Lower lobe of right lung (tissue), 2 donors: ENCODE data around the gene SLCO1C1. TPM values are rescaled to one million over a fixed set of nuclear protein-coding genes. Genes with fewer than 3 reads are reported as not detected.

Source experiments
- ATAC-seq, 2 donors: fragments of 200-7000 bp; cut with Tn5 transposase; one replicate each; pipeline ENCODE4 v1.9.1; 2020 to 2022; ENCODE audit warnings: mild to moderate bottlenecking in 2 of 2, moderate library complexity in 2 of 2
- DNase-seq: peaks from one replicate; pipeline ENCODE4 v3.0.0-alpha.2; 2020
- H3K27ac ChIP-seq: fragments of 200-600 bp; one replicate; pipeline ENCODE4 v1.8.0; 2022
- H3K27me3 ChIP-seq: fragments of 200-600 bp; one replicate; pipeline ENCODE4 v1.8.0; 2022; ENCODE audit warnings: low read depth
- H3K36me3 ChIP-seq: fragments of 200-600 bp; one replicate; pipeline ENCODE4 v1.8.0; 2022; ENCODE audit warnings: mild to moderate bottlenecking
- H3K4me1 ChIP-seq: fragments of 200-600 bp; one replicate; pipeline ENCODE4 v1.8.0; 2022
- H3K4me3 ChIP-seq: fragments of 200-600 bp; one replicate; pipeline ENCODE4 v1.8.0; 2022; ENCODE audit warnings: mild to moderate bottlenecking
- H3K9me3 ChIP-seq: fragments of 200-600 bp; one replicate; pipeline ENCODE4 v1.8.0; 2022
- intact Hi-C: fragments of 100-400 bp; cut with DNase I; formaldehyde crosslinking; loops from one replicate; pipeline ENCODE4 v1.11.0; 2022
- long read RNA-seq: library from polyadenylated mRNA; unstranded; transcript quantifications from one replicate; pipeline ENCODE4 v2.0.0, GENCODE V29; 2021
- total RNA-seq: library from RNA; stranded (reverse); fragmentation: NEBNext Ultra II Directional; extraction: Animal tissue kit (Norgen Biotek cat#: 25700); gene quantifications from one replicate; pipeline ENCODE4 v1.2.1, GENCODE V29; 2021
- TF ChIP-seq, protein P1 (sequence below): fragments of 200-600 bp; IDR thresholded peaks from one replicate; pipeline ENCODE4 v1.8.0; 2022; ENCODE audit warnings: antibody characterized with exemption, mild to moderate bottlenecking
- donor health status: DM: no; HTN: yes; CAD: no; lungs with severe emphysema.

Gene SLCO1C1, protein sequence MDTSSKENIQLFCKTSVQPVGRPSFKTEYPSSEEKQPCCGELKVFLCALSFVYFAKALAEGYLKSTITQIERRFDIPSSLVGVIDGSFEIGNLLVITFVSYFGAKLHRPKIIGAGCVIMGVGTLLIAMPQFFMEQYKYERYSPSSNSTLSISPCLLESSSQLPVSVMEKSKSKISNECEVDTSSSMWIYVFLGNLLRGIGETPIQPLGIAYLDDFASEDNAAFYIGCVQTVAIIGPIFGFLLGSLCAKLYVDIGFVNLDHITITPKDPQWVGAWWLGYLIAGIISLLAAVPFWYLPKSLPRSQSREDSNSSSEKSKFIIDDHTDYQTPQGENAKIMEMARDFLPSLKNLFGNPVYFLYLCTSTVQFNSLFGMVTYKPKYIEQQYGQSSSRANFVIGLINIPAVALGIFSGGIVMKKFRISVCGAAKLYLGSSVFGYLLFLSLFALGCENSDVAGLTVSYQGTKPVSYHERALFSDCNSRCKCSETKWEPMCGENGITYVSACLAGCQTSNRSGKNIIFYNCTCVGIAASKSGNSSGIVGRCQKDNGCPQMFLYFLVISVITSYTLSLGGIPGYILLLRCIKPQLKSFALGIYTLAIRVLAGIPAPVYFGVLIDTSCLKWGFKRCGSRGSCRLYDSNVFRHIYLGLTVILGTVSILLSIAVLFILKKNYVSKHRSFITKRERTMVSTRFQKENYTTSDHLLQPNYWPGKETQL
- total RNA-seq, result 0.92 TPM
- long read RNA-seq, partial matches to known transcripts, result 1 of 1 reads
- long read RNA-seq, other reads (novel, unspliced or antisense), result 0 of 1 reads

DNA sequence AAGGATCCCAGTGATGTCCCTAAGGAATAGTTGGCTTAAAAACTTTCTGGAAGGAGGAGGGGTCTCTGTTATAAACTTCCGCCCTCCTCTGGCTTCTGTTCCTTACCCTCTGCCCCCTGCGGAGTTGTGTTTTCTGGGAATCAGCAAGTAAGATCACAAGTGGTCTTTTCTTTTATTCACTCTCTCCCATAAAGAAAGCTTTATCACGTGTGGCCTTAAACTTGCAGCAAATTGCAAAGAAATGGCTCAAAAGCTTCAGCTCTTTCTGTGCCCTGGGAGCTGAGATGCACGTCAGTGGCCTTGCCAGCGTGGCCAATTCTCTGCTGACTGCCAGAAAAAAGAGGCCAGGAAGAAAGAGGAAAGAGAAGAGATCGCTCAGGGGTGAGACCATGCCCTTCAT is at the start of gene SLCO1C1:
SLCO1C1 (plus strand) TSS at position 101 of the 400 bp plus-strand sequence. CDS start 4,245 bp downstream, outside the sequence.
- no peak within 1 kb of the TSS for H3K27ac ChIP-seq
- intact Hi-C loops, result no loop called here
- DNase-seq, result no peak

DNA sequence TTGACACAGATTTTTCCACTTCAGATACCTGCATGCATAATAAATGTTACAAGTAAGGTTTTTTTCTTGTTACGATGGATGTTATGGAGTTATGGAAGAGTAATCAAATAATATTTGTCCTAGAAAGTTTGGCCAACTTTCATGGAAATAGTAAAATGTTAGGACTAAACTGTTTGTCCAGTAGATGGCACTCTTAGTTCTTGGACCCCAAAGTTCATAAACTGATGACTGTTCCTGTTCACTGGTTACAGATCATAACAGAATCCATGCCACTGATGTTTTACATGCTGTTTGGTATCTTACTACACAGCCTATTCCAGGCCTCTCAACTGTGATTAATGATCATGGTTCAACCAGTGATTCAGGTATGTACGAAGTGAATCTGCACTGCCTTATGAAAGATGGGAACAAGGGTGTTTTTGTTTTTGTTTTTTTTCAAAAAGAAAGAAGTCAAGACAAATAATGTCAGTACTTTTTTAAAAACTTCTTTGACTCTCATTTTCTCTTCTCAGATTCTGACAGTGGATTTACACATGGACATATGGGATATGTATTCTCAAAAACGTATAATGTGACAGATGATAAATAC is 48.8 kb upstream of the SLCO1C1 start:
- no peak for DNase-seq
- no peaks in the 10 kb centered on the region for H3K4me1 ChIP-seq
- H3K36me3 ChIP-seq, result no peaks in the 10 kb centered on the region
- TF ChIP-seq, protein P1, sequence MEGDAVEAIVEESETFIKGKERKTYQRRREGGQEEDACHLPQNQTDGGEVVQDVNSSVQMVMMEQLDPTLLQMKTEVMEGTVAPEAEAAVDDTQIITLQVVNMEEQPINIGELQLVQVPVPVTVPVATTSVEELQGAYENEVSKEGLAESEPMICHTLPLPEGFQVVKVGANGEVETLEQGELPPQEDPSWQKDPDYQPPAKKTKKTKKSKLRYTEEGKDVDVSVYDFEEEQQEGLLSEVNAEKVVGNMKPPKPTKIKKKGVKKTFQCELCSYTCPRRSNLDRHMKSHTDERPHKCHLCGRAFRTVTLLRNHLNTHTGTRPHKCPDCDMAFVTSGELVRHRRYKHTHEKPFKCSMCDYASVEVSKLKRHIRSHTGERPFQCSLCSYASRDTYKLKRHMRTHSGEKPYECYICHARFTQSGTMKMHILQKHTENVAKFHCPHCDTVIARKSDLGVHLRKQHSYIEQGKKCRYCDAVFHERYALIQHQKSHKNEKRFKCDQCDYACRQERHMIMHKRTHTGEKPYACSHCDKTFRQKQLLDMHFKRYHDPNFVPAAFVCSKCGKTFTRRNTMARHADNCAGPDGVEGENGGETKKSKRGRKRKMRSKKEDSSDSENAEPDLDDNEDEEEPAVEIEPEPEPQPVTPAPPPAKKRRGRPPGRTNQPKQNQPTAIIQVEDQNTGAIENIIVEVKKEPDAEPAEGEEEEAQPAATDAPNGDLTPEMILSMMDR, result peak; percentile 57
- no peak overlapping the region for H3K27ac ChIP-seq
- peak in 1 of 2 donors; percentile 48 for ATAC-seq
- no peaks in the 10 kb centered on the region for H3K27me3 ChIP-seq
- H3K9me3 ChIP-seq, result no peaks in the 10 kb centered on the region
- no peak overlapping the region for H3K4me3 ChIP-seq
- intact Hi-C loops, result no loop called here

More for the DNA sequence above, at the start of gene SLCO1C1:
- ATAC-seq, result no peak
- TF ChIP-seq, protein P1, result no peak
- H3K27me3 ChIP-seq, result no peaks in the 10 kb centered on the region
- no peak within 1 kb of the TSS for H3K4me3 ChIP-seq
- H3K4me1 ChIP-seq, result no peaks in the 10 kb centered on the region
- H3K9me3 ChIP-seq, result no peaks in the 10 kb centered on the region
- H3K36me3 ChIP-seq, result no peaks in the 10 kb centered on the region

DNA sequence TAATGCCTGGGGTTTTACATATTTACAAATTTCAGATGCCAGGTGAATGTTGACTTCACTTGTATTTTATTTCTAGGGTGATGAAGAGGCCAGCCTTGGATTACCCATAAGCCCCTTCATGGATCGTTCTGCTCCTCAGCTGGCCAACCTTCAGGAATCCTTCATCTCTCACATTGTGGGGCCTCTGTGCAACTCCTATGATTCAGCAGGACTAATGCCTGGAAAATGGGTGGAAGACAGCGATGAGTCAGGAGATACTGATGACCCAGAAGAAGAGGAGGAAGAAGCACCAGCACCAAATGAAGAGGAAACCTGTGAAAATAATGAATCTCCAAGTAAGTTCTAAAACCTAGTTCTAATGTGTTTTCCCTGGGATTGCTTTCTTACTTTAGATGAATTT is 41.3 kb upstream of the SLCO1C1 start:
- no peaks in the 10 kb centered on the region for H3K36me3 ChIP-seq
- no peaks in the 10 kb centered on the region for H3K9me3 ChIP-seq
- intact Hi-C loops, result no loop called here
- no peak overlapping the region for H3K4me3 ChIP-seq
- ATAC-seq, result no peak
- DNase-seq, result no peak
- TF ChIP-seq, protein P1, result no peak
- no peaks in the 10 kb centered on the region for H3K27me3 ChIP-seq
- H3K4me1 ChIP-seq, result no peaks in the 10 kb centered on the region
- H3K27ac ChIP-seq, result no peak overlapping the region

DNA sequence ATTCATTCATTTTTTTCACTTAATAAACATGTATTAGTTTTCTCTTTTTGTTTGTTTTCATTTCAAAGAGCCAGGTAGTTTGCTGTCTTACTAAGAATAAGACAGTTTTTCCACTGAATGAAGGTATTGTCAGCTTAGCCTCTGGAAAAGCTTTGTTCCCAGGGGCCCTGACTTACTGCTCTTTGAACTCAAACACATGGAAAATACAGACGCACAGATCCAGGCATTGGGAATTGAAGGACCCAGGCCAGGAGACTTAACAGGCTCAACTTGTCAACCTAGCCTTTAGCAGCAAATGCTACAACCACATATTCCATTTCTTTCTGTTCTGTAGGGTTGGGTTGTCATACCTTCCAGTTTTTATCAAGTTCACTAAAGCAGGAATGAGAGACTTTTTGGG is 38.5 kb upstream of the SLCO1C1 start:
- Histone ChIP-seq H3K4me1 (no peaks in the 10 kb centered on the region), H3K27ac (no peak overlapping the region), H3K4me3 (no peak overlapping the region), H3K36me3 (no peaks in the 10 kb centered on the region), H3K9me3 (no peaks in the 10 kb centered on the region), H3K27me3 (no peaks in the 10 kb centered on the region)
- DNase-seq (no peak), ATAC-seq (no peak)
- TF ChIP-seq, protein P1, result no peak
- intact Hi-C loops, result no loop called here

DNA sequence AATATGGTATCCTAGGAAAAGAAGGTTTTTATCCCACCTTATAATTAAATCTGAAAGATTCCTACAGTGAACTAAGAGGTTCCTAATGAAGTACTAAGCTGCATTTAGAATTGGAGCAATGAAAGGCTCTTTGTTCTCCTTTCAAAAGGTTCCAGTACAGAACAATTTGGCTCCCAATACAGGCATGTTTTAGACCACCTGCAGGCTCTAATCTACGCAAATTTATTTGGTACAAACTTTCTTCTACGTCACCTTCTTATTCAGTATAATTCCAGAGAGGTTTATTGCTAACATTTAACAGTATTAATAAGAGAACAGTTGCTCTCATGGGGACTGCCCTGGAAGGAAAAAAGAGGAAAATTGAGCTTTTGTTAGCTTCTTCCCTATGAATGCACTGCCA is 37.6 kb upstream of the SLCO1C1 start:
- H3K9me3 ChIP-seq, result no peaks in the 10 kb centered on the region
- no peak overlapping the region for H3K27ac ChIP-seq
- no peaks in the 10 kb centered on the region for H3K4me1 ChIP-seq
- TF ChIP-seq, protein P1, result no peak
- DNase-seq (no peak), ATAC-seq (no peak)
- H3K27me3 ChIP-seq, result no peaks in the 10 kb centered on the region
- intact Hi-C loops, result no loop called here
- no peaks in the 10 kb centered on the region for H3K36me3 ChIP-seq
- H3K4me3 ChIP-seq, result no peak overlapping the region
